MCF 10A (cell line): ENCODE measurements around the gene NIN. TPM values are rescaled to one million over a fixed set of nuclear protein-coding genes. Genes with fewer than 3 reads are reported as not detected.

ENCODE experiments used
- Bru-seq: library from RNA; stranded (reverse); fragments of 400-500 nt; gene quantifications from one replicate; lab custom pipeline; 2021; lab: Mats Ljungman, UMichigan
- BruChase-seq, 2 experiments: library from RNA; stranded (reverse); fragments of 400-500 nt; gene quantifications; one replicate each; lab custom pipeline; 2021; lab: Mats Ljungman, UMichigan
- BruUV-seq: library from RNA; stranded (reverse); fragments of 400-500 nt; replicated peaks from 2 replicates; lab custom pipeline; 2021; lab: Mats Ljungman, UMichigan
- CTCF ChIA-PET: fragments of 300-600 bp; sonication (Branson Sonifier 250); formaldehyde crosslinking; extraction: SDS; loops from one replicate; lab custom pipeline; 2021; ENCODE audit warnings: antibody characterized with exemption, inconsistent platforms; lab: Yijun Ruan, JAX
- POLR2A ChIA-PET: fragments of 300-600, 350-650 bp; sonication (Branson Sonifier 250); formaldehyde crosslinking; extraction: SDS; loops from one replicate; lab custom pipeline; 2020; ENCODE audit warnings: antibody characterized with exemption, inconsistent platforms; lab: Yijun Ruan, JAX
- DNase-seq: peaks from one replicate; pipeline ENCODE4 v3.0.0-alpha.2; 2018; ENCODE audit not compliant: unreplicated experiment
- H3K27ac Mint-ChIP-seq: one replicate; pipeline ENCODE4 v1.8.0; 2022; ENCODE audit warnings: mild to moderate bottlenecking, low read depth, mixed read lengths; ENCODE audit not compliant: unreplicated experiment
- H3K27me3 Mint-ChIP-seq: one replicate; pipeline ENCODE4 v1.8.0; 2022; ENCODE audit warnings: mixed read lengths; ENCODE audit not compliant: insufficient read depth, unreplicated experiment
- H3K36me3 Mint-ChIP-seq: one replicate; pipeline ENCODE4 v1.8.0; 2022; ENCODE audit warnings: mild to moderate bottlenecking, moderate library complexity, mixed read lengths; ENCODE audit not compliant: insufficient read depth, unreplicated experiment
- H3K4me1 Mint-ChIP-seq: one replicate; pipeline ENCODE4 v1.8.0; 2022; ENCODE audit warnings: mixed read lengths; ENCODE audit not compliant: insufficient read depth, unreplicated experiment
- H3K4me3 Mint-ChIP-seq: one replicate; pipeline ENCODE4 v1.8.0; 2022; ENCODE audit warnings: mild to moderate bottlenecking, moderate library complexity, mixed read lengths; ENCODE audit not compliant: unreplicated experiment
- H3K9me3 Mint-ChIP-seq: one replicate; pipeline ENCODE4 v1.8.0; 2022; ENCODE audit warnings: mixed read lengths; ENCODE audit not compliant: unreplicated experiment
- intact Hi-C: fragments of 100-400 bp; cut with micrococcal nuclease; formaldehyde crosslinking; loops from 2 replicates; pipeline ENCODE4 v1.14.1; 2022
- long read RNA-seq: library from polyadenylated mRNA; stranded (forward); transcript quantifications from one replicate; pipeline ENCODE4 v2.0.0, GENCODE V29; 2022
- total RNA-seq: library from RNA; stranded (reverse); gene quantifications from 2 replicates; pipeline ENCODE4 v1.2.3, GENCODE V29; 2022
- TF ChIP-seq, protein P1 (sequence below): fragments of 200-600 bp; IDR thresholded peaks from one replicate; pipeline ENCODE4 v1.8.0; 2022; ENCODE audit warnings: antibody characterized with exemption, mild to moderate bottlenecking; ENCODE audit not compliant: unreplicated experiment

The NIN gene
- total RNA-seq = 29.2 and 33.0 TPM in 2 replicates
- percentile 67 among the genes with signal in this experiment for Bru-seq, nascent RNA
- percentile 78 among the genes with signal in this experiment for BruChase-seq, experiment 1, labeled RNA remaining after a 6-hour chase
- BruChase-seq, experiment 2, labeled RNA remaining after a 2-hour chase = percentile 70 among the genes with signal in this experiment
- long read RNA-seq, full-length matches to known transcripts = 3 of 12 reads
- long read RNA-seq, partial matches to known transcripts = 4 of 12 reads
- long read RNA-seq, other reads (novel, unspliced or antisense) = 5 of 12 reads

DNA sequence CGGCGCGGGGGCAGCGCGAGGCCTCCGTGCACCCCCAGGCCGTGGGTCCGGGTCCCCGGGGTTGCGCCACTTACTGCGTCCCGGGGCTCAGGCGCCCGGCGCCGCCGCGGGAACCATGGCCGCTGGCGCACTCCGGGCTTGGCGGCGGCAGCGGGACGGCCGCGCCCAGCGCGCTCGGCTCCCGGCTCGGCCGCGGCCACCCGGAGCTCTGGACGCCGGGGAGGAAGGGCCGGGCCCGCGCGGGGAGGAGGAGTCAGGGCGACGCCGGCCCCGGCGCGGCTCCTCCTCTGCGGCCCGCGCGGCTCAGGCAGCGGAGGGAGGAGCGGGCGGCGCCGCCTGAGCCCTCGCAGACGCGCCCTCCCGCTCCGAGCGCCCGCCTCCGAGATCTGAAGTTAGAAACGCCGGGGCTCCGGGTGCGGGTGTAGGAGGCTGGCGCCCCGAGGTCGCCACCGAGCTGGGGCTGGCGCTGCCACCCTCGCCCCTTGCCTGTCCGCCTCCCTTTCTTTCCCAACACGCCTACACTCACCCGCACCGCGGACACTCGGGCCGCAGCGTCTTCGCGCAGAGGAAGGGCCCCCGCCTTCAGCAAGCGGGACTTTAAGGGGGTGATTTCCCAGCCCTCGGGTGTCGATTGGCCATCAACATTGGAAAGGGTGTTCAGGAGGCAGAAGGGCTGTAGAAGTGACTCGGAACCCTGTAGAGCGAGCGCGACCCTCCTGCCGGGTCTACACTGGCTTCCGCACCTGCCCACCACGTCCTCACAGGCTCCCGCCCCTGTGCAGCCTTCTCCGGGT is at the start of gene NIN:
Gene NIN (minus strand): TSS at position 231 of the 794 bp plus-strand sequence. CDS start 9,106 bp downstream, outside the sequence.
- TF ChIP-seq, protein P1, sequence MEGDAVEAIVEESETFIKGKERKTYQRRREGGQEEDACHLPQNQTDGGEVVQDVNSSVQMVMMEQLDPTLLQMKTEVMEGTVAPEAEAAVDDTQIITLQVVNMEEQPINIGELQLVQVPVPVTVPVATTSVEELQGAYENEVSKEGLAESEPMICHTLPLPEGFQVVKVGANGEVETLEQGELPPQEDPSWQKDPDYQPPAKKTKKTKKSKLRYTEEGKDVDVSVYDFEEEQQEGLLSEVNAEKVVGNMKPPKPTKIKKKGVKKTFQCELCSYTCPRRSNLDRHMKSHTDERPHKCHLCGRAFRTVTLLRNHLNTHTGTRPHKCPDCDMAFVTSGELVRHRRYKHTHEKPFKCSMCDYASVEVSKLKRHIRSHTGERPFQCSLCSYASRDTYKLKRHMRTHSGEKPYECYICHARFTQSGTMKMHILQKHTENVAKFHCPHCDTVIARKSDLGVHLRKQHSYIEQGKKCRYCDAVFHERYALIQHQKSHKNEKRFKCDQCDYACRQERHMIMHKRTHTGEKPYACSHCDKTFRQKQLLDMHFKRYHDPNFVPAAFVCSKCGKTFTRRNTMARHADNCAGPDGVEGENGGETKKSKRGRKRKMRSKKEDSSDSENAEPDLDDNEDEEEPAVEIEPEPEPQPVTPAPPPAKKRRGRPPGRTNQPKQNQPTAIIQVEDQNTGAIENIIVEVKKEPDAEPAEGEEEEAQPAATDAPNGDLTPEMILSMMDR = no peak
- ChIA-PET POLR2A (interaction anchor here (0.6 to 2.6 kb wide), 22 partner anchors 8 to 1211 kb away, joined by 3 to 18 read pairs (median 4); partner anchors contain the start of gene PYGL), CTCF (interaction anchor here (0.6 to 6.2 kb wide), 2 partner anchors 29 to 164 kb away, joined by 3 to 54 read pairs; no protein-coding TSS in a partner anchor)
- H3K27ac Mint-ChIP-seq = peak within 1 kb of the TSS; percentile 20
- peak; percentile 80 for DNase-seq
- no TSS peak for BruUV-seq
- peaks cover 21% of the 10 kb centered on the region for H3K4me1 Mint-ChIP-seq
- H3K36me3 Mint-ChIP-seq = no peaks in the 10 kb centered on the region
- peak within 1 kb of the TSS; percentile 75 for H3K4me3 Mint-ChIP-seq
- intact Hi-C loops = no loop called here
- no peaks in the 10 kb centered on the region for H3K27me3 Mint-ChIP-seq
- H3K9me3 Mint-ChIP-seq = no peaks in the 10 kb centered on the region

- Mint-ChIP-seq H3K4me1 (peaks cover 2% of the 10 kb centered on the region), H3K9me3 (no peaks in the 10 kb centered on the region), H3K36me3 (no peaks in the 10 kb centered on the region), H3K27me3 (peaks cover 29% of the 10 kb centered on the region), H3K27ac (no peak overlapping the region), H3K4me3 (no peak overlapping the region)
- TF ChIP-seq, protein P1 = no peak
- CTCF ChIA-PET = no interaction called here
- POLR2A ChIA-PET = interaction anchor here (0.6 to 0.9 kb wide), 2 partner anchors 25 to 166 kb away, joined by 3 to 8 read pairs; no protein-coding TSS in a partner anchor
- DNase-seq = no peak
- intact Hi-C loops = no loop called here
- no TSS peak for BruUV-seq
Measured at GRCh38 chr14:50875359-50876070, 44.6 kb upstream of the NIN start.

DNA sequence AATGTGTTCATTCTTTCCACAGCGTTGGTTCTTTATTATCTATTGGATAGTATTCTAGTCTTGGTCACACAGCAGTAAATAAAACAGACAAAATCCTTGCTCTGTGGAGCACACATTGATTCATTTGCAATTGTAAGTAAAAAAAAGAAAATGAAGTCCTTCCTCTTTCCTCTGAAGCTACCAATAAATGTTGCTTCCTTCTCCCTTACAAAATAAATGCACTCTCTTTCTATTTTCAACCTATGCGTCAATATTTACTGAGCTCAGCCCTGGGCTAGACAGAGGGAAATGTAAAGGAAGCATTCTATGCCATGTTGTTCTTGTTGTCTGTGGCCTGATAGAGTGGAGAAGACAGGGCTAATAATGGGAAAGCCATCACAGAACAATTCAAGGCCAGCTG is 43.8 kb upstream of the NIN start:
- Mint-ChIP-seq H3K4me1 (peaks cover 6% of the 10 kb centered on the region), H3K27me3 (peaks cover 36% of the 10 kb centered on the region), H3K27ac (no peak overlapping the region), H3K36me3 (no peaks in the 10 kb centered on the region), H3K4me3 (no peak overlapping the region), H3K9me3 (no peaks in the 10 kb centered on the region)
- TF ChIP-seq, protein P1 = no peak
- intact Hi-C loops = no loop called here
- no TSS peak for BruUV-seq
- ChIA-PET POLR2A (interaction anchor here (0.9 kb wide), 1 partner anchor 165 kb away, joined by 3 read pairs; no protein-coding TSS in a partner anchor), CTCF (no interaction called here)
- no peak for DNase-seq
